ENCODE data around the gene BEGAIN. TPM values are rescaled to one million over a fixed set of nuclear protein-coding genes. Genes with fewer than 3 reads are reported as not detected.

The BEGAIN gene
- polyA plus RNA-seq, 1 experiment, result 0.16 TPM

- TF ChIP-seq CTCF (IDR thresholded peaks at IDR 0.05; ENCODE audit: low read depth, low read length), result no peak
- H3K4me3 ChIP-seq (ENCODE audit: low read depth, low read length), result no peak overlapping the region
- ChIA-PET POLR2A (no interaction called here), CTCF (interaction anchor here (1.1 kb wide), 1 partner anchor 102 kb away, joined by 3 read pairs; no protein-coding TSS in a partner anchor)
- peaks cover 18% of the 10 kb centered on the region for H3K27me3 ChIP-seq (ENCODE audit: control insufficient read depth, insufficient read depth, low read length)
- H3K9me3 ChIP-seq (ENCODE audit: control insufficient read depth, insufficient read depth, low read length), result peaks cover under 1% of the 10 kb centered on the region; the same call in 1 of the 2 replicates
- no peak overlapping the region for H3K27ac ChIP-seq (ENCODE audit: low read depth, low read length)
- no peak for DNase-seq (ENCODE audit: low read depth, low spot score)
These were observed 43.5 kb downstream of the BEGAIN start for GRCh38 chr14:100543471-100544455.

- peak overlapping the region; percentile 11 for H3K27ac ChIP-seq (ENCODE audit: low read depth, low read length)
These were observed 44.5 kb downstream of the BEGAIN start for GRCh38 chr14:100542619-100543205.

GRCh38 chr14:100541621-100542560 is 45.3 kb downstream of the BEGAIN start:
- H3K9me3 ChIP-seq (ENCODE audit: control insufficient read depth, insufficient read depth, low read length), result peaks cover 11% of the 10 kb centered on the region; the same call in 1 of the 2 replicates
- no peak overlapping the region for H3K4me3 ChIP-seq (ENCODE audit: low read depth, low read length)
- ChIA-PET POLR2A (no interaction called here), CTCF (no interaction called here)
- no peak overlapping the region for H3K27ac ChIP-seq (ENCODE audit: low read depth, low read length)
- no peak for TF ChIP-seq CTCF (IDR thresholded peaks at IDR 0.05; ENCODE audit: low read depth, low read length)
- H3K27me3 ChIP-seq (ENCODE audit: control insufficient read depth, insufficient read depth, low read length), result peaks cover 7% of the 10 kb centered on the region
- no peak for DNase-seq (ENCODE audit: low read depth, low spot score)

More at GRCh38 chr14:100542619-100543205, 44.5 kb downstream of the BEGAIN start:
- DNase-seq (ENCODE audit: low read depth, low spot score), result no peak
- Histone ChIP-seq H3K9me3 (ENCODE audit: control insufficient read depth, insufficient read depth, low read length) (peaks cover 11% of the 10 kb centered on the region; the same call in 1 of the 2 replicates), H3K27me3 (ENCODE audit: control insufficient read depth, insufficient read depth, low read length) (peaks cover 14% of the 10 kb centered on the region), H3K4me3 (ENCODE audit: low read depth, low read length) (no peak overlapping the region)
- ChIA-PET CTCF (no interaction called here), POLR2A (no interaction called here)
- no peak for TF ChIP-seq CTCF (IDR thresholded peaks at IDR 0.05; ENCODE audit: low read depth, low read length)

- Histone ChIP-seq H3K4me3 (ENCODE audit: low read depth, low read length) (no peak overlapping the region), H3K27ac (ENCODE audit: low read depth, low read length) (no peak overlapping the region), H3K9me3 (ENCODE audit: control insufficient read depth, insufficient read depth, low read length) (peaks cover 11% of the 10 kb centered on the region; the same call in 1 of the 2 replicates), H3K27me3 (ENCODE audit: control insufficient read depth, insufficient read depth, low read length) (peaks cover 6% of the 10 kb centered on the region)
- POLR2A ChIA-PET, result no interaction called here
- CTCF ChIA-PET, result interaction anchor here (1.0 to 1.4 kb wide), 2 partner anchors 11 to 14 kb away, joined by 3 to 5 read pairs; no protein-coding TSS in a partner anchor
- DNase-seq (ENCODE audit: low read depth, low spot score), result no peak
- no peak for TF ChIP-seq CTCF (IDR thresholded peaks at IDR 0.05; ENCODE audit: low read depth, low read length)
These were observed 46.1 kb downstream of the BEGAIN start for GRCh38 chr14:100540926-100541620.
